GM12801 (cell line): ENCODE data around the gene FGD3.

Source experiments
- TF ChIP-seq, protein P1 (sequence below): IDR thresholded peaks from one replicate; pipeline ENCODE4 v1.5.1; 2011; ENCODE audit warnings: control low read depth; ENCODE audit not compliant: insufficient read length; ENCODE audit errors: extremely low read depth

The FGD3 gene

DNA sequence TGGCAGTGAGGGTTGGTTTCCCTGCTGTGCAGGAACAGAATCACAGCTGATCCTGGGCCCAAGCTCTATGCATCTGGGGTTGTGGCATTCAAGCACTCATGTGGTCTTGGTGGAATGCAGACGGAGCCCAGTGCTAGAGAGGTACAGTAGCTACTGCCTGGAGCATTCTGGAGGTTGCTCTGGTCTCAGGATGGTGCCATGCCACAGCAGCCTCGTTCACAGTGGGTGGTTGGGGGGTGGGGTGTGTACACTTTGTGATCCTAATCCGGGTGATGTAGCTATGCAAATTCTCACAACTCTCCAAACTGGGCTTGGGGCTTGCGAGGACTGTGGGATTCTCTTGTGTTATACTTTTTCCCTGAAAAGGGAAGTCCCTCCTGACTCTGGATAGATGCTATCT, 45.2 kb downstream of the FGD3 start:
- TF ChIP-seq, protein P1, sequence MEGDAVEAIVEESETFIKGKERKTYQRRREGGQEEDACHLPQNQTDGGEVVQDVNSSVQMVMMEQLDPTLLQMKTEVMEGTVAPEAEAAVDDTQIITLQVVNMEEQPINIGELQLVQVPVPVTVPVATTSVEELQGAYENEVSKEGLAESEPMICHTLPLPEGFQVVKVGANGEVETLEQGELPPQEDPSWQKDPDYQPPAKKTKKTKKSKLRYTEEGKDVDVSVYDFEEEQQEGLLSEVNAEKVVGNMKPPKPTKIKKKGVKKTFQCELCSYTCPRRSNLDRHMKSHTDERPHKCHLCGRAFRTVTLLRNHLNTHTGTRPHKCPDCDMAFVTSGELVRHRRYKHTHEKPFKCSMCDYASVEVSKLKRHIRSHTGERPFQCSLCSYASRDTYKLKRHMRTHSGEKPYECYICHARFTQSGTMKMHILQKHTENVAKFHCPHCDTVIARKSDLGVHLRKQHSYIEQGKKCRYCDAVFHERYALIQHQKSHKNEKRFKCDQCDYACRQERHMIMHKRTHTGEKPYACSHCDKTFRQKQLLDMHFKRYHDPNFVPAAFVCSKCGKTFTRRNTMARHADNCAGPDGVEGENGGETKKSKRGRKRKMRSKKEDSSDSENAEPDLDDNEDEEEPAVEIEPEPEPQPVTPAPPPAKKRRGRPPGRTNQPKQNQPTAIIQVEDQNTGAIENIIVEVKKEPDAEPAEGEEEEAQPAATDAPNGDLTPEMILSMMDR: no peak

DNA sequence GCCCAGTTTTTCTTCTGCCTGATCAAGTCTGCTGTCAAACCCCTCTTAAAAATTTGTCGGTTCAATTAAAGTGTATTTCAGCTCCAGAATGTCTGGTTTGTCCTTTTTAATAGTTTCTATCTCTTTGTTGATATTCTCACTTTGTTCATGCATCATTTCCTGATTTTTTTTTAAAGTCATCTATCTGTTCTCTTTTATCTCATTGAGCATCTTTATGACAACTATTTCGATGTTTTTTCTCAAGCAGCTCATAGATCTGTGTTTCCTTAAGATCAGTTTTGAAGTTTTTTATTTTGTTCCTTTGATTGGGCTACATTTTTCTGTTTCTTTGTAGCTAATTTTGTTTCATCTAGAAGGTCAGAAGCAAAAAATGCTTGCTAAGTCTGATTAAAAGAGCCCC, 53.7 kb downstream of the FGD3 start:
- TF ChIP-seq, protein P1: no peak

DNA sequence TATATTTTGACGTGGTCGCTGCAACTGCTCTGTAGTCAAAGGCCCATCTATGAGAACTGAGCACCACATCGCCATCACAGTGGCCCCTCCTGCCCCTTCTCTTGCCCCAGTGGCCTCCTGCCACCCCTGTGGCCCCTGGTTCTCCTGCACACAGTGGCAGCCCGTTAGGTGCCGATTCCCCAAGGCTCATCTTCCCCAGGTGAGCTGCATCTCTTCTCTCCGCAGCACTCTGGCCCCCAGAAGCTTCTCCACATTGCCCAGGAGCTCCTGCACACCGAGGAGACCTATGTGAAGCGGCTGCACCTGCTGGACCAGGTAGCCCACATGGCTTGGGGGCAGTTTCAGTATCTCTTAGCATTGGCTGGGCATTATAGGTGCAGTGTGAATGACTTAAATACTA, 55.4 kb downstream of the FGD3 start:
- TF ChIP-seq, protein P1: no peak

DNA sequence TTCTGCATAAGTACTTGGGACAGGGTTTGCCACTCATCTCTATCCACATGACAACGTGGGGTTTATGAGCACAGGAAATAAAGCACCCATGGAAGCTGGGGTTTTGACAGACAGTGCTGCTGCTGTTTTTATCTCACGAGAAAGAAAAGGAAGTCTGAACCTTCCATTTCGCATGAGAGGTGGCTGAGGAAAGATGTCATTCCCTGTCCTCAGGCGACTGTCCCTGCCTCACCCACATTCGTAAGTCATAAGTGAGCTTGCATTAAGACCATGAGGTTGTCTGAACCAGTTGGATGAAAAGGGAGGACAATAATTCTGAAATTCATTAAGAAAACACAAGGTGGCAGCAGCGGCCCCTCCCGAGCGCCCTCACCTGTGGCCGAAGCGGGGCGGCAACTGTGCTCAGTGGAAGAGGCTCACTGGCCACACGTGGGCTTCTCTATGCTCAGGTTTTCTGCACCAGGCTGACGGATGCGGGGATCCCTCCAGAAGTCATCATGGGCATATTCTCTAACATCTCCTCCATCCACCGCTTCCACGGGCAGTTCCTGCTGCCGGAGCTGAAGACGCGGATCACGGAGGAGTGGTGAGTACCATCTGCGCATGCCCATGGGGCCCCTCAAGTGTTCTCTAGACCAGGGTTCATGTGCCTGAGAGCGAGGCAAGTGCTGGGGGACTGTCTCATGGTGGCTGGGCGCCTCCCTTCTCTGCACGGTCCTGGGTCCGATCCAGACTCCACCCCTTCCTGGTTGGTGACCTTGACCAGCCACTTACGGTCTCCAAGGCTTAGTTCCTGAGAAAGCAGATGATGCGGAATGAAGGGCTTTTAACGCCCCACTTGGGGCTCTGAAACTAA, 56.5 kb downstream of the FGD3 start:
- TF ChIP-seq, protein P1: no peak

DNA sequence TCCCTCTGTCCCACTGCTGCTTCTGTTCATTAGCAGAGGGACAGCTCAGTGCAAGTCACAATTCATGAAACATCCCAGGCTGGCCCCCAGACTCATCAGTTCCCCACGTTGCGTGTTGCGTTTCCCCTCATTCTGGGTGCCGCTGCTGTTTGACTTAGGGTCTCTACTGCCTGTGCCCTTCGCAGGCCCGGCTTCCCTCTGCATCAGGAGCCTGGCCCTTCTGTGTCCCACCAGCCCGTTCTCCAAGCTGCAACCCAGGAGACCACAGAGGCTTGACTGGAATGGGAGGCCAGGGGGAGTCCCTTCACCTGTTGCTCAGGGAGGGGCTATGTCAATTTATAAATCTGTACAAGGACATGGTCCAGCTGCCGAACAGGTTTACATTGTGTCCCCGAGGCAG, 57.2 kb downstream of the FGD3 start:
- TF ChIP-seq, protein P1: no peak

DNA sequence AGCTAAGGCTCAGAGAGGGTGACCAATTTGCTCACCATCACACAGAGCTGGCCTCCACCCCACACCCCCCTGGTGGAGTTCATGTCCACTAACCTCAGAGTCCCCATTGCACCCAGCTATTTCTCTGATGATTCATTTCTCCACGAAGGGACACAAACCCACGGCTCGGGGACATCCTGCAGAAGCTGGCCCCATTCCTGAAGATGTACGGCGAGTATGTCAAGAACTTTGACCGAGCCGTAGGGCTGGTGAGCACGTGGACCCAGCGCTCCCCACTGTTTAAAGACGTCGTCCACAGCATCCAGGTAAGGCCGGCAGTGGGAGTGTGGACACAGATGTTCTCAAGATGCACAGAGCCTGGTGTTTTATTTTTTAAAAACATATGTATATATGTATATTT, 58.6 kb downstream of the FGD3 start:
- TF ChIP-seq, protein P1: no peak

DNA sequence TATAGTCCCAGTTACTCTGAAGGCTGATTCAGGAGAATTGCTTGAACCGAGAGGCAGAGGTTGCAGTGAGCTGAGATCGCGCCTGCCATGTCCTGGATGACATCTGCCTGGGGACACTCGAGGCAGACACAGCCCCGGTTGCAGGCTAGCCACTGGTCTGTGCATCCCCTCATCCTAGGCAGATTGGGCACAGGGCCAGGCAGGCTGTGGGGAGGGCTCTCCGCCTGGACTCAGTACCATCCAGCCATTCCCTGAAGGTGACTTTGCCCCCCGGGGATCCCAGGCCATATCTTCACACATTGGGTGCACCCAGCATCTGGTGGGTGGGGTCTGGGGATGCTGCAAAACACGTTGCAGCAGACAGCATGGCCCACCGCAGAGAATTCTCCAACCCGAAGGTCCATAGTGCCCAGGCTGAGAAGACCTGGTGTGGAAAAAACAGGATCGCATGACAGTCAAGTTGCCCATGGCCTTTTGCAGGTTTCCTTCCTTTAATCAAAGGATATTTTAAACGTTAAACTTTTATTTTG, 60.3 kb downstream of the FGD3 start:
- TF ChIP-seq, protein P1: no peak
